OCI-LY3 (cell line): ENCODE data around the gene ERC2.

Experiments used
- EZH2phosphoT487 ChIP-seq: fragments of 200-600 bp; shearing (Covaris generic); IDR thresholded peaks from 2 replicates; pipeline ENCODE4 v1.6.1; 2018; ENCODE audit warnings: antibody characterized with exemption, mixed run types, low read depth
- TF ChIP-seq, protein P1 (sequence below): fragments of 200-600, 300-600 bp; sonication (generic); IDR thresholded peaks from 2 replicates; pipeline ENCODE4 v1.5.1; 2014; ENCODE audit warnings: antibody characterized with exemption, low read length, low read depth

DNA sequence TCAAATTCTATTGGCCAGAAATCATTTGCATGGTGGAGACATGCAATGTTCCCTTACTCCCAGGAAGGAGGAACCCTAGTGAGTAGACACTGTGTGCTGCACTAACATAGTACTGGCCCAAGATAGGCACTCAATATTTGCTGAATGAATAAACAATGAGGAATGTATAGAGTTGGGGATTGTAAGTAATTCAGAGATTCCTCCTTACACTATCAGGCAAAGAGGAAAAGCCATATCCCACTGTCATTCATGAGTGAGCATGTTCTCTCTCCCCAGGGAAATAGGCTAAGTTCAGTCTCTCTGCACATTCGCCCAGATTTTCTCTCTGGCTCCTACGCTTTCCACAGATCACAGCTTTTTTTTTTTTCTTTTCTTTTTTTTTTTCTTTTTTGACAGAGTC, 826.3 kb downstream of the ERC2 start:
- TF ChIP-seq, protein P1, sequence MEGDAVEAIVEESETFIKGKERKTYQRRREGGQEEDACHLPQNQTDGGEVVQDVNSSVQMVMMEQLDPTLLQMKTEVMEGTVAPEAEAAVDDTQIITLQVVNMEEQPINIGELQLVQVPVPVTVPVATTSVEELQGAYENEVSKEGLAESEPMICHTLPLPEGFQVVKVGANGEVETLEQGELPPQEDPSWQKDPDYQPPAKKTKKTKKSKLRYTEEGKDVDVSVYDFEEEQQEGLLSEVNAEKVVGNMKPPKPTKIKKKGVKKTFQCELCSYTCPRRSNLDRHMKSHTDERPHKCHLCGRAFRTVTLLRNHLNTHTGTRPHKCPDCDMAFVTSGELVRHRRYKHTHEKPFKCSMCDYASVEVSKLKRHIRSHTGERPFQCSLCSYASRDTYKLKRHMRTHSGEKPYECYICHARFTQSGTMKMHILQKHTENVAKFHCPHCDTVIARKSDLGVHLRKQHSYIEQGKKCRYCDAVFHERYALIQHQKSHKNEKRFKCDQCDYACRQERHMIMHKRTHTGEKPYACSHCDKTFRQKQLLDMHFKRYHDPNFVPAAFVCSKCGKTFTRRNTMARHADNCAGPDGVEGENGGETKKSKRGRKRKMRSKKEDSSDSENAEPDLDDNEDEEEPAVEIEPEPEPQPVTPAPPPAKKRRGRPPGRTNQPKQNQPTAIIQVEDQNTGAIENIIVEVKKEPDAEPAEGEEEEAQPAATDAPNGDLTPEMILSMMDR = no peak
- no peak for TF ChIP-seq EZH2phosphoT487
